GM12873 (cell line): Measurements from ENCODE around the gene KCNG2.

Experiments used
- TF ChIP-seq, protein P1 (sequence below): IDR thresholded peaks from 2 replicates; pipeline ENCODE4 v1.5.1; 2012; ENCODE audit warnings: low read depth, mild to moderate bottlenecking, moderate library complexity, low read length, control low read depth; ENCODE audit not compliant: insufficient read depth; ENCODE audit errors: missing control alignments

KCNG2 gene

DNA sequence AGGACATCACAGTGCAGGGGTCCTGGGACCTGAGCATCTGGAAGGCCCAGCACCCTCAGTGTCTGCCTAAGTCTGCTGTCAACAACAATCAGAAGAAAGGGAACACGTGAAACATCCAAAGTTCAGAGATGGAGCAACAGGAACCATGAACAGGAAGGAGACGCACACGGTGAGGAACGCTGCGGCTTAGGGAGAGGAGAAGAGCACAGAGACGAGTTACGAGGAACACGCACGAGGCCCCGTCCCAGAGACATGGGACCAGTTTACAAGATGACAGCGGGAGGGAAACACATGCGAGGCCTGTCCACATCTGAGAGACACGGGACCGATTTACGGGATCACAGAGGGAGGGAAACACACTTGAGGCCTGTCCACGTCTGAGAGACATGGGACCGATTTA is 2.9 kb upstream of the KCNG2 start:
- TF ChIP-seq, protein P1, sequence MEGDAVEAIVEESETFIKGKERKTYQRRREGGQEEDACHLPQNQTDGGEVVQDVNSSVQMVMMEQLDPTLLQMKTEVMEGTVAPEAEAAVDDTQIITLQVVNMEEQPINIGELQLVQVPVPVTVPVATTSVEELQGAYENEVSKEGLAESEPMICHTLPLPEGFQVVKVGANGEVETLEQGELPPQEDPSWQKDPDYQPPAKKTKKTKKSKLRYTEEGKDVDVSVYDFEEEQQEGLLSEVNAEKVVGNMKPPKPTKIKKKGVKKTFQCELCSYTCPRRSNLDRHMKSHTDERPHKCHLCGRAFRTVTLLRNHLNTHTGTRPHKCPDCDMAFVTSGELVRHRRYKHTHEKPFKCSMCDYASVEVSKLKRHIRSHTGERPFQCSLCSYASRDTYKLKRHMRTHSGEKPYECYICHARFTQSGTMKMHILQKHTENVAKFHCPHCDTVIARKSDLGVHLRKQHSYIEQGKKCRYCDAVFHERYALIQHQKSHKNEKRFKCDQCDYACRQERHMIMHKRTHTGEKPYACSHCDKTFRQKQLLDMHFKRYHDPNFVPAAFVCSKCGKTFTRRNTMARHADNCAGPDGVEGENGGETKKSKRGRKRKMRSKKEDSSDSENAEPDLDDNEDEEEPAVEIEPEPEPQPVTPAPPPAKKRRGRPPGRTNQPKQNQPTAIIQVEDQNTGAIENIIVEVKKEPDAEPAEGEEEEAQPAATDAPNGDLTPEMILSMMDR = no peak

DNA sequence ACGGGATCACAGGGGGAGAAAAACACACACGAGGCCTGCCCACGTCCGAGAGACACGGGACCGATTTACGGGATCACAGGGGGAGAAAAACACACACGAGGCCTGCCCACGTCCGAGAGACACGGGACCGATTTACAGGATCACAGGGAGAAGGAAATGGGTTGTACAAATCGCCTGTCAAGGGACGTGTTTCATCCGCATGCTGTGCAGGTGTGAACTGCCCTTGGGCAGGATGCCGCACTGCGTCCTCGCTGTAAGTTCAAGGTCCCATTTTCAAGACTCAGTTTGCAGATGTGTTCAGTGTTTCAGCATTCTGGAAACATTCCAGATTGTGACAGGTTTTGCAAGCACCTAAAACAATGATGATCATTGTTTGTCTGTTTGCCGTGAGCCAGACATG is 2.3 kb upstream of the KCNG2 start:
- TF ChIP-seq, protein P1 = no peak

DNA sequence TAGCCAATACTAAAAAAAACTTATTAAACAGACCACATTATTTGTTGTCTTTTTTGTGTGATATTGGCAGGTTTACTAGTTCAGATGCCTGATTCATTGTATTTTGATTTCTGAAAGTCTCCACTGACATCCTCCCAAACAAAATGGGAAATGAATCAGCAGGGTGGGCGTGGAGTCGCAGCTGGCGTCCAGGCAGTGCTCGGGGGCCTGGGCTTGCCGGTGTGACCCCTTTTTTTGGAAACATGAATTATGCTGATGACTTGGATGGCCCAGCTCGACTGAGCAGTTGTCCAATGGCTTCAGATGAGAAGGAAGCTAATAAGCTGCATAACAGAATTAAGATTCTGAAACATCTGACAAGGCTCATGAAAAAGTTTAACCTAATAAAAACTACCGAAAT is 1.7 kb upstream of the KCNG2 start:
- TF ChIP-seq, protein P1 = no peak

DNA sequence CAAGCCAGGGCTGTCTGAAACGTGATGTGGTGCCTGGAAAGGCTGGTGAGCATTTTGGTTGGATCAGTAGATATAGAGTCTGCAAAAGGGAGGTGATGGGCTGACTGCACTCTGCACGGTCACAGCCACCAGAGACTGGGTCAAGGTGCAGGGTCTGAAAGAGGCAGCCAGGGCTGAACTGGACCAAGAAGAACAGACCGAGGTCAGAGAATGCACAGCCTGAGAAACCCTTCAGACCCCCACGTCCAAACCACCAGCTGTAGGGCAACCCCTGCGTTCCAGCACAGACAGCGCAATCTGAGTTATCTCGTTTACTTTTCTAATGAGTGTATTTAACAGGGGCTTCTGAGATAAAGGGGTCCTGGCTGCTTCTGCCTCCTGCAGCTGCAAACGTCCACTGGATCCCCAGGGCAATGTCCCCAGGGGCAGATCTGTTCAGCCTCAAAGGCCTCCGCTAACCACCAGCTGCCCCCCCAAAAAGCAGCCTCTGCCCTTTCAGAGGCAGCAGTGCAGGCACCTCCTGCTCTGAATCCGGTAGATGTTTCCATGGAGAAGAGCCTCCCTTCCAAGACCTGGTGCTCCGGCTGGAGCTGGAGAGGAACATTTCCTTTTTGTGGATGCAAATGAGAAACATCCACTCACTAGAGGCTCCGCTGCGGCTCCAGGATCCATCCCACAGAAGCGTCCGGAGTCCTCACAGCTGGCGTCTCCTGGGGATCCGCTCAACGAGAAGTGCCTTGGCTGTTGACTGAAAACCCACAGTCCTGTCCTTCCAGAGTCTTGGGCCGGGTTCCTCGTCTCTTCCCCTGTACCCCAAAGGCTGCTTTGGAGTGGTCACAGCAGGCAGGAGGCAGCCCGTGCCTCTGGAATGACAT is 970 bp upstream of the KCNG2 start:
- TF ChIP-seq, protein P1 = no peak

DNA sequence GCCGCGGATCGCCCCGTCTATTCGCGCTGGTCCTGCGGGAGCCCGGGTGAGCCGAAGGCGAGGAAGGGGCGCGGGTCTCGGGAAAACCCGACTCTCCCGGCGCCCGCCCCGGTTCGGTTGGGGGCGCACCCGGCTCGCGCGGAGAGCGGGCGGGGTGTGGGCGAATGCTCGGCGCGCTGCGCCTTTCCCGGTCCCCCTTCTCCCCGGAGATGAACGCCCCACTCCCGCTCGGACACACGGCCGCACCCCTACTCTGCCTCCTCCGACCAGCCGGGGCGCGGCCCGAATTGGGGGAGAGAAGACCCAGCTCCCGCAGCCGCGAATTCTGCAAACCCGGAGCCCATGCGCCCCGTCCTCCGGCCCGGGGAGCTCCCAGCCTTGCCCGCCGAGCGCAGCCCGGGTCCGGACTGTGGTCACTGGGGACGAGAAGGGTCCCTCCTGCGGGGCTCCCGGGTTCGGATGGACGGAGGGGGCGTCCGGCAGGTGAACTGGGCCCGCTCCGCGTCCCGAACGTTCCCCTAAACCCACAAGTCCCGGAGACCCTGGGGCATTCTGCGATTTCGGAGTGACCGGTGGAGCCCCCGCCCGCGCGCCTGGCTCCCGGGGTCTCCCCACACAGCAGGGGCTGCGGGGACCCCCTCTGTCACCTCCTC is 734 bp downstream of the KCNG2 start:
- TF ChIP-seq, protein P1 = no peak

DNA sequence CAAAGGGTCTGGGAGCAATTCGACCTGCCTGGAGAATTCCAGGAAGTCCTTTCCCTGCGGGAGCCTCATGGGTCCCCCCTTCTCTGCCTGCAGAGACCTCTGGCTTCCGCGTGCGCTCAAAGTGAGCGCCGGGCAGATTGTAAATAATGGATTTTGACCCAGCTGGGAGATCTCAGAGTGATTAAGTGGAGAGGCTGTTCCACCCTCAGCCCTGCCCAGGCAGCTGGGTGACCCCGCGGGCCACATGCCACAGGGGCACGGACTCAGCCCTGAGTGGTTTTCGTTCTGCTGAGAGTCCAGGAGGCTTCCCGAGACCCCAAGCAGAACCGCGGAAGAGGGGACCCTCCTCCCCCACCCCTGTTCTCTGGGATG is 1.2 kb downstream of the KCNG2 start:
- TF ChIP-seq, protein P1 = no peak

DNA sequence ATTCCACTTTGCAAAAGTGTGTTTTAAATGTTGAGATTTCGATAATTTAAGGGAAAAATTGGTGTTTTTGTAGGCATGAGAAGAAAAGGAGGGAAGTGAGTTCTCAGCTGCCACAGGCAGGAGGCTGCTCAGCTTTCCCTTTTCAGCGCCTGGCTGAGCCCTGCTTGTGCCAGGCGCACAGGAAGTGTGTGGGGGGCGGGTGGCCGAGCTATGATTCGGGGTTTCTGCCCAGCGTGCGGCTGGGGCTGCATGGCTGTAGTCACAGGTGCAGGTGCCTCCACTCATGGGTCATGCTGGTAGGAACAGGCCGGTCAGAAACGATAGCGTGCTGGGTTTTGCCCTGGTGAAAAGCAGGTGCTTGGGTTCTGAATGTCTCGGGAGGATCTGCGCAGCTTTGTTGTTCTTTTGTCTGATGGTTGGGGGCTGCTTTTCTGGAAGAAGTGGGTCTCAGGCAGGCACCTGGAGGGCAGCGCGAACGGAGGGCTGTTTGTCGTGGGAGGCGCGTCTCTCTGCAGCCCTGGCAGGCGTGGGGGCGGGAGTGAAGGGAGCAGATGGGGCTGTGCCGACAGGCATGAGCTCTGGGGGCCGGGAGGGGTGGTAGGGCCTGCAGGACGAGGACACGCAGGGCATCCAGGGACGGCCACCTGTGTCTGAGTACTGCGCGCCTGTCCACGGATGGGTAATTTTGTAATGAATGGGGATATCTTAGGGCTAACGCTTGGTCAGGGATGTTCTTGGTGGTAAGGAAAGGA is 2.1 kb downstream of the KCNG2 start:
- TF ChIP-seq, protein P1 = no peak
